ENCODE results near the gene PKN1.
"Not testable (repeated sequence)": the region's sequence is repeated elsewhere in the genome, so short reads cannot be mapped to it uniquely, and the experiment has no call there.

PKN1 gene

DNA sequence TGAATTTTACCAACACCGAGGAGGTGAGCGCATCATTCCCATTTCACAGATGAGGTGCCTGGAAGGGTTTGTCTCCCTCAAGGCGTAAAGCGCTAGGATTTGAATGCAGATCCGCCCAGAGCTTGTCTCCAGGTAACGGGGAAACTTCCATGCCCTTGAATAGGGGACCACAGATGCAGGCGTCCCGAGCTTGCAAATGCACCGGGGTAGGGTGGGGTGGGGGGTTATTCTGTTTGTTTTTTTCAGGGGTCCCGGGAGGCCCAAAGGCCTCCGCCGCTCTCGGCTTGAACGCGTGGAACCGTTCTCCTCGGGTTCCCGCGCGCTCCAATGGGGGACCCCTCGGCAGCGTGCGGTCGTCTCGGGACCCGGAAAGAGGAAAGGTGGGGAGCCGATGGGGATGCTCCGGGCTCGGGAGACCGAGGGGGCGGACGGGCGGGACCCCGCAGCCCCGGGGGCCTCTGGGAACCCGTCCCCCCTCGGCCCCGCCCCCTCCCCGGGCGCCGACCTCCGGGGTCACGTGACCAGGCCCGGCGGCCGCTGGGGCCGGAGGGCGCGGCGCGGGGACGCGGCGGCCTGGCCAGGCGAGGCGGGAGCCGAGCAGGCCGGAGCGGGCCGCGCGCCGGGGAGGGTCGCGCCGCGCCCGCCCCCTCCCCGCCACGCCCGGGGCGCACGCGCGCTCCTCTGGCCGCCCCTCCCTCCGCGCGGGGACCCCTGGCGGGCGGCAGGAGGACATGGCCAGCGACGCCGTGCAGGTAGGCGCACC is at the start of gene PKN1:
Gene PKN1, plus strand, starts transcription at position 516 of the 763 bp plus-strand sequence. Its CDS starts 216 bp downstream, at position 732.
- no peak for FAIRE-seq
- peak; percentile 78 for DNase-seq (ENCODE audit: low spot score)

DNA sequence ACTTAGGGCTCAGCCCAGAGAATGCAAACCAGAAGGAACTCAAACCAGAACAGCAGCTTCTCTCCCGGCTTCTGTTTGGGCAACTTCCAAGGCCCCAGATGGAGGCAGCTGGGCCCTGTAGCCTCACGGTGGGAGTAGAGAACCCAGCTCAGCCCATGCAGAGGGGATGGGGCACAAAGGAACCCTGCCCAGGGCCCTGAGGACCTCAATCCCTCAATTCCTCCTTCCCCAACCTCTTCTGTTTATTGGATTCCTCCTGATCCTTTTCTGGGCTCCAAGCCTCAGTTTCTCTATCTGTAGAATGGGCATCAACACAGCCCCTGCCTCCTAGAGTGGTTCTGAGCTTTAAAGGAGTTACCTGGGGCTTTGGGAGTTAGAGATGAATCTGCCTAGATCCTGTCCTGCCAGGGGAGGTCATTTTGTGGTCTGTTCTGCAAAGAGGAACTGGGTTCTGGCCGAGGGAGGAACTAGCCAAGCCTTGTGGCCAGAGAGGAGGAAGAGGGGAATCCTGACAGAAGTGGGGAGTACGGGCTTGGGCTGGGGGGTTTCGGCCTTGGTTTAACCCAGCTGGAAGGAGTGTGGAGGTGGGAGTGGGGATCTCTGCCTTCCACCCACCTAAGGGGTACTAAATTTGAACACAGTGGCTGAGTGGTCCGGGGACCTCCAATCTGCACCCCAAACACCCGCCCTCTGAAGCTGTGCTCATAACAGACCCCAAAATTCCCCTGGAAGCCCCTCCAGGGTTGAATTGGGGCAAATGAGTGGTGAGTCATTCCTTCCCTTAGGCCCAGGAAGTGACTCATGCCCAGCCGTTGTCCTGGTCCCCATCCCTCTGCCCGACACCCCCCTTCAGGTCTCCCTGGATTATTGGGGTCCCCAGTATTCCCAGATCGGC is 49.2 kb upstream of the PKN1 start:
- peak; percentile 73 for DNase-seq (ENCODE audit: low spot score)
- FAIRE-seq = no peak

DNA sequence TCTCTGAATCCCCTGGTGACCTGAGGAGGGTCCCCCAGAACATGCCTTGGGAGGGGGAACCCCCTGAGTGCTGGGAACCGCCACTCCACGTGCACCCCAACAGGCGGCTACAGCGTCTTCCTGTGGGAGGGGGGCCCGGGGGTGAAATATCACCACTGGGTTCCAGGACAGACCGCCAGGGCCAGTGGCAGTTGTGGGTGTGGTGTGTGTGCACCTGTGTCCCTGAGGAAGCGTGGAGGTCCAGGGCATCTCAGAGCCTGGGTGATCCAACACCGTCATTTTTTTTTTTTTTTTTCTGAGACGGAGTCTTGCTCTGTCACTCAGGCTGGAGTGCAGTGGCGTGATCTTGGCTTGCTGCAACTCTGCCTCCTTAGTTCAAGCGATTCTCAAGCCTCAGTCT is 47.6 kb upstream of the PKN1 start:
- no peak for FAIRE-seq
- DNase-seq (ENCODE audit: low spot score) = no peak

DNA sequence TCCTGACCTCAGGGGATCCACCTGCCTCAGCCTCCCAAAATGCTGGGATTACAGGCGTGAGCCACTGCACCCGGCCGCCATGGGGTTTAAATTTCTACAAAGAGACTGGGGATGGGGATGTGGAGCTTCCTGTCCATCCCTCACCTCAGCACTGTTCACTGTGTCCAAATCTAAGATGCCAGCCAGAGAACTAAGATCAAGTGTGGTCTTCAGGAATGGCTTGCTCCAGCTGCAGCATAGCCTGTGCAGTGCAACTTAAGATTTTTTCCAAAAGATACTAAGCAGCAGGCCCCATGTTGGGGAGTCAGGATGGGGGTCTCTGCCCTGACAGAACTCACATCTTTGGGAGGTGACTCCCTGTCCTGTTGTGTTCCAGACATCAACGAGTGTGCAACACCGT is 42.6 kb upstream of the PKN1 start:
- FAIRE-seq (no peak), DNase-seq (ENCODE audit: low spot score) (no peak)

DNA sequence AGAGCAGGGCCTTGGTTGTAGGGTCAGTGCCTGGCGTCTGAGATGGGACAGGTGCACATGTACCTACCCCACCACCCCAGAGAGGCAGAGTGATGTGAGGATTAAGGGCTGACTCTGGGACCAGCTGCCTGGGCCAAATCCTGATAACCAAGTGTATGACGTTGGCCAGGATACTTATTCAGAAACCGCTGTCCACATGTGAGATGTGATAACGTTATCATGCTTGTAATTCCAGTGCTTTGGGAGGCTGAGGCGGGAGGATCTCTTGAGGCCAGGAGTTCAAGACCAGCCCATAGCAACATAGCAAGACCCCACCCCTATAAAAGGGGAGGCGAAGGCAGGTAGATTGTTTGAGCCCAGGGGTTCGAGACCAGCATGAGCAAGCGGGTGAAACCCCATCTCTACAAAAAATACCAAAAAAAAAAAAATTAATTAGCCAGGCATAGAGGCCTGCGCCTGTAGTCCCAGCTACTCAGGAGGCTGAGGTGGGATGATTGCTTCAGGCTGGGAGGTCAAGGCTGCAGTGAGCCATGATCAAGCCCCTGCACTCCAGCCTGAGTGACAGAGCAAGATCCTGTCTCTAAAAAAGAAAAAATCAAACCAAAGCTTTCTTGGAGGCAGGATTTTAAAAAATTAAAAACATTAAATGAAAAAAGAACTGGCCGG is 41.8 kb upstream of the PKN1 start:
- DNase-seq (ENCODE audit: low spot score) (no peak), FAIRE-seq (no peak)

DNA sequence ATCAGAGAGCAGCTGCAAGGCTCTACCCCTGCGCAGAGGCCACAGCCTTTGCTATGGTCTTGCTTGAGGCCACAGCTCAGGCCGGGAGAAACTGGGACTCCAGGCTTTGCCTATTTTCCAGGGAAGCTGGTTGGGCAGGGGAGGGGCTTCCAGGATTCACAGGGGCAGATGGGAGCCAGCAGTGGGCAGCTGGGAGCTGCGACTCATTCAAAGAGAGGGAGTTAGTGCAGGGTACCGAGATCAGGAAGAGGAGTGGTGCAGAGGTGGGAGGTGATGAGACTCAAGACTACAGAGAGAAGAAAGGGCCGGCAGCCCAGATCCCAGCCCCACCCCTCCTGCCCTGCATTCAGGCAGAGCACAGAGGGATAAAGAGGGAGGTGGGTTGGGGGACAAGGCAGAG is 39.8 kb upstream of the PKN1 start:
- no peak for DNase-seq (ENCODE audit: low spot score)
- no peak for FAIRE-seq

DNA sequence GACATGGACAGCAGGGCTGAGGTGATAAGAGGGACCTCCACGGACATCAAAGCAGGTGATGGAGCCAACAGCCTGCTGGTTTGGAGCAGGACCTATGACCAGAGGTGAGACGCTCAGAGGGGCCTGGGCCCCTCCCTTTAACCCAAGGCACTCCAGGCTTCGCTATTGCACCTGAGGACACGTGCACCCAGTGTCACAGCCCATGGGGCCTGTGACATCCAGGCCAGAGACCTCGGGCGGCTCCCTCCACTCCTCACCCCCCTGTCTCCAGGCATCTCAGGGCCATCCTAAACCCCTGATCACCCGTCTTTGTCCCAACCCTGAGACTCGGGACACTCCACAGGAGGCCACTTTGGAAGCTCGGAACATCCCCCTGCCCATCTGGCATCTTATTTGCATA is 38.9 kb upstream of the PKN1 start:
- DNase-seq (ENCODE audit: low spot score) (no peak), FAIRE-seq (no peak)

DNA sequence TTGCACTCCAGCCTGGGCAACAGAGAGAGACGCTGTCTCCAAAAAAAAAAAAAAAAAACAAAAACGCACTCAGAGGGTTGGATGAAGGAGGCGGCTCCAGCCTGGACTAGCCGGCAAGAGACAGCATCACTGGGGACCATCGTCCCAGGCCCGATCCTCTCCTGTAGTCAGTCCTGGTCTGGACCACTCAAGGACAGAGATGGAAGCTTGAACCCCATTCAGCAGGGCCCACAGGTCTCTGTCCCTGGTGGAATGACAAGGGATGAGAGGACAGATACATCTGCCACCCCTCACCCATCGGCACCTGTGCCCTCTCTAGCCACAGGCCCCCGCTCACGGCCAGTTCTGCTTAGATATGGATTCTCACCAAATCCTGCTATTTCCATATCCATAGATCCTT is 37.8 kb upstream of the PKN1 start:
- no peak for DNase-seq (ENCODE audit: low spot score)
- FAIRE-seq = no peak

DNA sequence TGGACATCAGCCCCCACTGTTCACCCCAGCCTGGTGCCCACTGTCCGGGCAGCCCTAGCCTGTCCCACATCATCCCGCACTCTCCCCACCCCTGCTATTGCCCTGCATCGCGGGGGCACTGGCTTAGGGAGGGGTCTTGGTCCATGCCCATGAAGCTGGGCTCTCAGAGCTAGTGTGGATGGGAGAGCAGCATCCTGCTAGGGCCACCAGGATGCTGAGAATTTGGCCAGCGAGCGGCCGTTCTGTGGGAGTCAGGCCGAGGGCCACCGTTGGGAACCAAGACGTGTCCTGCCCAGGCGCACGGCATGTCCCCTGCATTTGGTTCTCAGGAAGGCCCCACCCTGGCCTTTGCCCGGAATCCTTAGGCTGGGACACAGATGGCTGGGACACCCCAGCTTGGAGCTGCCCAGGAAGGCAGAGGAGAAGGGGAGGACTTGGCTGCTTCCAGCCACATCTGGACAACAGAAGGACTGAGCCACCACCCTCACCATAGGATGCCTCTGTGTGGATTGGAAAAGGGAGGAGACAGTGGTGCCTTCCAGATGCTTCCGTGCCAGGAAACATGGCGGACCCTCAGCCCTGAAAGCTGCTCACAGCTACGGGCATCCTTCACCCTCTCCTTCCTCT is 37.3 kb upstream of the PKN1 start:
- DNase-seq (ENCODE audit: low spot score) (no peak), FAIRE-seq (no peak)

DNA sequence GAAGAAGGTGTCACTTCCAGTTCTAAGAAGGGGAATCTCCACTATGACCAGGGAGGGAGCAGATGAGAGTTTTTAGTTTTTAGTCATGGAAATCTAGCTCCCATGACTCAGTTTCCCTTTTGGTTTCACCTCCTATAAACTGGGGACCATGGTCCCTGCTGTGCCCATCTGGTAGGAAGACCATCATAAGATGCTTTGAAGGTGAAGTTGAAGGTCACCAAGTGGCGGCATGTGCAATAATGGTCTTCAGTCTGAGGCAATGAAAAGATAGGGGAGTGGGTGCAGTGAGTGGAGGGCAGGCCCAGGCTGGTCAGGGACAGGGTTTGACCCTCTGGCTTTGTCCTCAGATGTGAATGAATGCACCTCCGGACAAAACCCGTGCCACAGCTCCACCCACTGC is 36.4 kb upstream of the PKN1 start:
- FAIRE-seq; DNase-seq (ENCODE audit: low spot score): not testable (repeated sequence)

DNA sequence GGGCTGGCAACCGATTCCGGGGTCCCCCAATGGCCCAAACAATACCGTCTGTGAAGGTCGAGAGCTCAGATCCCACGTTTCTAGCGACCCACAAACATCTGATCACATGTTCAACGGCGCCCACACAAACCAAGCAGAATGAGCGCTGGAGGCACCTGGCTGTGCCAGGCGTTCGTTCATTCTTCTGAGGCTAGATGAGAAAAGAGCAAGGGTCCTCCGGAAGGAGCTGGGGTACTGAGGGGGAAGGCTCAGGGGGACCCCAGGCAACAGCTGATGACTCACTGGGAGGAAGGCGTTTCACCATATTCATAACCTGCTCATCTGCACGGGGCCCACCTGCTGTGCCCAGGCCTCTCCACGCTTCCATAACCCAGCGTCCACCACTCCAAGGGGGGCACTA is 35.9 kb upstream of the PKN1 start:
- FAIRE-seq; DNase-seq (ENCODE audit: low spot score): not testable (repeated sequence)

DNA sequence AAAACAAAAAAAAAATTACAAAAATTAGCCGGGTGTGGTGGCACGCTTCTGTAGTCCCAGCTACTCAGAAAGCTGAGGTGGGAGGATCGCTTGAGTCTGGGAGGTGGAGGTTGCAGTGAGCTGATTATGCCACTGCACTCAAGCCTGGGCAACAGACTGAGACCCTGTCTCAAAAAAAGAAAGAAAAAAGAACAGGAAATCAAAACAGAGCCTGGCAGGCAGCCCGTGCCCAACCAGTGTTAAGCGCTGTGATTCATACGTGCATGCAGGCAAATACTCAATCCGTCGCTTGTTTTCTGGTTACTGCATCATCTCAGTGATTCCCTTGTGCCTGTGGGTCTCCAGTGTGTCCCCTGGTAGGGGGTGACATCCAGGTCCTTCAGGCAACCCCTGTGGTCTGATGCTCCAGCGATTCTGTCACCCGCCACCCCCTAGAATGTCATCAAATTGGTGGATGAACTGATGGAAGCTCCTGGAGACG is 32.1 kb upstream of the PKN1 start:
- FAIRE-seq = no peak

DNA sequence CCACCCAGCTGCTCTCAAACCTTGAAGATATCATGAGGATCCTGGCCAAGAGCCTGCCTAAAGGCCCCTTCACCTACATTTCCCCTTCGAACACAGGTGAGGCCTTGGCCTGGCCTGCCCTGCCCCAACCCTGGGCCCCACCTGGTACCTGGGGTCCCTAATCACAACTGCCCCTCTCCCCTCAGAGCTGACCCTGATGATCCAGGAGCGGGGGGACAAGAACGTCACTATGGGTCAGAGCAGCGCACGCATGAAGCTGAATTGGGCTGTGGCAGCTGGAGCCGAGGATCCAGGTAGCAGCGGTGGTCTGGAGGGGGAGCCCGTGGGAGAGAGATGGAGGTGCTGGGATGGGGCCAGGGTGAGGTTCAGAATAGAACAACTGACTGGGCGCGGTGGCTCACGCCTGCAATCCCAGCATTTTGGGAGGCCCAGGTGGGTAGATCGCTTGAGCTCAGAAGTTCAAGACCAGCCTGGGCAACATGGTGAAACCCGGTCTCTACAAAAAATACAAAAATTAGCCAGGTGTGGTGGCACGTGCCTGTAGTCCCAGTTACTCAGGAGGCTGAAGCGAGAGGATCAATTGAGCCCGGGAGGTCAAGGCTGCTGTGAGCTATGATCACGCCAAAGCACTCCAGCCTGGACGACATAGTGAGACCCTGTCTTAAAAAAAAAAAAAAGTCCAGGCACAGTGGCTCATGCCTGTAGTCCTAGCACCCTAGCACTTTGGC is 31.5 kb upstream of the PKN1 start:
- FAIRE-seq = no peak
- no peak for DNase-seq (ENCODE audit: low spot score)

More for the DNA sequence above, 32.1 kb upstream of the PKN1 start:
- DNase-seq (ENCODE audit: low spot score) = no peak

DNA sequence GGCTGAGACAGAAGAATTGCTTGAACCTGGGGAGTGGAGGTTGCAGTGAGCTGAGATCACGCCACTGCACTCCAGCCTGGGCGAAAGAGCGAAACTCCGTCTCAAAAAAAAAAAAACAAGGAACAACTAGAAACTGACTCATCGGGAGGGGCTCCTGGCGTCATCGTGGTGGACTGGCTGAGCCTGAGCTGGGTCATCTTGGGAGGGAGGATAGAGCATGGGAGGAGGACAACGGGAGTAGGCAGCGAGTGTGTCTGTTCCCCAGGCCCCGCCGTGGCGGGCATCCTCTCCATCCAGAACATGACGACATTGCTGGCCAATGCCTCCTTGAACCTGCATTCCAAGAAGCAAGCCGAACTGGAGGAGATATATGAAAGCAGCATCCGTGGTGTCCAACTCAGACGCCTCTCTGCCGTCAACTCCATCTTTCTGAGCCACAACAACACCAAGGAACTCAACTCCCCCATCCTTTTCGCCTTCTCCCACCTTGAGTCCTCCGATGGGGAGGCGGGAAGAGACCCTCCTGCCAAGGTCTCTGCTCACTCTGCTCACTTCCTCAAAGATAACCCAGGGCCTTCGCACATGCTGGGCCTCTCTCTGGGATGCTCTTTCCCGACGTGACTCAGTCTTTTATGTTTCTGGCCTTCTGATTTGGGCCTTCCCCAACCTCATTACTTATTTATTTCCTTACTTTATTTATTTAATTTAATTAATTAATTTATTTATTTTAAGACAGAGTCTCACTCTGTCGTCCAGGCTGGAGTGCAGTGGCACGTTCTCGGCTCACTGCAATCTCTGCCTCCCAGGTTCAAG is 30.6 kb upstream of the PKN1 start:
- FAIRE-seq = no peak
- DNase-seq (ENCODE audit: low spot score) = peak; percentile 42

DNA sequence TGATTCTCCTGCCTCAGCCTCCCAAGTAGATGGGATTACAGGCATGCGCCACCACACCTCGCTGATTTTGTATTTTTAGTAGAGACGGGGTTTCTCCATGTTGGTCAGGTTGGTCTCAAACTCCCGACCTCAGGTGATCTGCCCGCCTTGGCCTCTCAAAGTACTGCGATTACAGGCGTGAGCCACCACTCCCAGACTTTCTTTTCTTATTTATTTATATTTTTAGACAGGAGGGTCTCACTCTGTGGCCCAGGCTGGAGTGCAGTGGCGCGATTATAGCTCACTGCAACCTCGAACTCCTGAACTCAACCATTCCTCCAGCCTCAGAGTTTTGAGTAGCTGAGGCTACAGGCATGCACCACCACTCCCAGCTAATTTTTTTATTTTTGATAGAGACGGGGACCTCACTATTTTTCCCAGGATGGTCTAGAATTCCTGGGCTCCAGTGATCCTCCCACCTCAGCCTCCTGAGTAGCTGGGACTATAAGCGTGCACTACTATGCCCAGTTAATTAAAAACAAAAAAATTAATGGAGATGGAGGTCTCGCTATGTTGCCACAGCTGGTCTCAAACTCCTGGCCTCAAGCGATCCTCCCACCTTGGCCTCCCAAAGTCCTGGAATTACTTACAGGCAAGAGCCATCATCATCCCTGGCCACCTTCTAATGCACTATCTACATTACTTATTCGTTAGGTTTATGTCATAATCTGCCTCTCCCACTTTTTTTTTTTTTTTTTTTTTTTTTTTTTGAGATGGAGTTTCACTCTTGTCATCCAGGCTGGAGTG is 29.8 kb upstream of the PKN1 start:
- not testable (repeated sequence) for FAIRE-seq; DNase-seq (ENCODE audit: low spot score)

DNA sequence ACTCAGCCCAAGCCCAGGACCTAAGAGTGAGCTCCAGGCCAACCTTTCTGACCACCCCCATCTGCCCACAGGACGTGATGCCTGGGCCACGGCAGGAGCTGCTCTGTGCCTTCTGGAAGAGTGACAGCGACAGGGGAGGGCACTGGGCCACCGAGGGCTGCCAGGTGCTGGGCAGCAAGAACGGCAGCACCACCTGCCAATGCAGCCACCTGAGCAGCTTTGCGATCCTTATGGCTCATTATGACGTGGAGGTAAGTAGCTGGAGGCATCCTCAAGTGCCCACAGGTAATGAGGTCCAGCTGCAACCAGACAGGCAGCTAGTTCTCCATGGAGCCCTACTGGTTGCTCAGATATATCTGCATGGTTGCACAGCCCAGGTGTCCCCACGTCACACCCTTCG is 28.8 kb upstream of the PKN1 start:
- DNase-seq (ENCODE audit: low spot score) (no peak), FAIRE-seq (no peak)

DNA sequence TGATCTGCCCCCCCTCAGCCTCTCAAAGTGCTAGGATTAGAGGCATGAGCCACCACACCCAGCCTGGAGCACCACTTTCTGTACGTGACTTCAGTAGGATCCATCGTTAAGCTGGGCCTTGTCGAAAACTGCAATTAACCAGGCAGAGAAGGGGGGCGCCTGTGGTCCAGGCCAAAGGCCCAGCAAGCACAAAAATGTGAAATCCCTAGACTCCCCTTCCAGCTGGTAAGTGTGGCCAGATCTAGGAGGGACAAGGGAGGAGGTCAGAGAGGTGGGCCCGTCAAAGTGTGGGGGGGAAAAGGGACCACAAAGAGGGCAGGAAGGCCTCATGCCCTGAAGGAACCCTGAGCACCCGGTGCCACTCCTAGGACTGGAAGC is 27.7 kb upstream of the PKN1 start:
- FAIRE-seq (no peak), DNase-seq (ENCODE audit: low spot score) (no peak)

DNA sequence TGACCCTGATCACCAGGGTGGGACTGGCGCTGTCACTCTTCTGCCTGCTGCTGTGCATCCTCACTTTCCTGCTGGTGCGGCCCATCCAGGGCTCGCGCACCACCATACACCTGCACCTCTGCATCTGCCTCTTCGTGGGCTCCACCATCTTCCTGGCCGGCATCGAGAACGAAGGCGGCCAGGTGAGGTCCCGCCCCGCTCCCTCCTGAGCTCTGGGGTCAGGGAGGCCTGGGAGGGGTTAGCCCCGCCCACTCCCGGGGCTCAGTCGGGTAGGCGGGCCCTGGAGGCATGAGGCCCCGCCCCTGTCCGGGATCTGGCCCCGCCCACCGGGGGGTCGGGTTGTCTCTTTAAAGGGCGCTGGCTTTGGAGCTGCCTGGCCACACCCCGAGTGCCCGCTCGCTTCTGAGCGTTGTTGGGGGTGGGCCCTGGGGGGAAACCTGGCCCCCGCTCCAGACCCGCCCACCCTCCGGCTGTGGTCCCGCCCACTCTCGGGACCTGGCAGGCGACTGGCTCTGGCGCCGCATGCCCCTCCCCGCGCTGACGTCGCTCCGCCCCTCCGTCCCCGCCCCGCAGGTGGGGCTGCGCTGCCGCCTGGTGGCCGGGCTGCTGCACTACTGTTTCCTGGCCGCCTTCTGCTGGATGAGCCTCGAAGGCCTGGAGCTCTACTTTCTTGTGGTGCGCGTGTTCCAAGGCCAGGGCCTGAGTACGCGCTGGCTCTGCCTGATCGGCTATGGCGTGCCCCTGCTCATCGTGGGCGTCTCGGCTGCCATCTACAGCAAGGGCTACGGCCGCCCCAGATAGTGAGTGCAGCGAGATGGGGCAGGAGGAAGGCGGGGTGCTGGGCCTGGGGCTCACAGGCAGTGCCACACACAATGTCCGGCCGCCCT is 27.1 kb upstream of the PKN1 start:
- peak; percentile 84 for DNase-seq (ENCODE audit: low spot score)
- no peak for FAIRE-seq
